Activated T-helper 1 cell treated with anti-CD3 and anti-CD28 coated beads, Interleukin-12 subunit alpha, Interleukin-12 subunit beta, Interleukin-2, Interleukin-4 antibody, amounts not matched to agents 30 ng/mL and 10 ng/mL and 1 ng/mL, durations not matched to agents 14 hours and 24 hours and 36 hours (primary cell): Measurements from ENCODE around the gene PCP4. TPM values are rescaled to one million over a fixed set of nuclear protein-coding genes. Genes with fewer than 3 reads are reported as not detected.

Experiments
- DNase-seq: peaks from one replicate; pipeline ENCODE4 v3.0.0; 2021; ENCODE audit warnings: low spot score
- H3K27ac Mint-ChIP-seq: one replicate; pipeline ENCODE4 v1.8.0; 2021; ENCODE audit warnings: mild to moderate bottlenecking, mixed read lengths
- H3K27me3 Mint-ChIP-seq: one replicate; pipeline ENCODE4 v1.8.0; 2022; ENCODE audit warnings: mild to moderate bottlenecking, moderate library complexity, mixed read lengths; ENCODE audit not compliant: insufficient read depth
- H3K36me3 Mint-ChIP-seq: one replicate; pipeline ENCODE4 v1.8.0; 2021; ENCODE audit warnings: low read depth, mixed read lengths
- H3K4me1 Mint-ChIP-seq: one replicate; pipeline ENCODE4 v1.8.0; 2021; ENCODE audit warnings: low read depth, mixed read lengths
- H3K4me3 Mint-ChIP-seq: one replicate; pipeline ENCODE4 v1.8.0; 2021; ENCODE audit warnings: mild to moderate bottlenecking, moderate library complexity, mixed read lengths
- H3K9me3 Mint-ChIP-seq: one replicate; pipeline ENCODE4 v1.8.0; 2021; ENCODE audit warnings: mixed read lengths
- intact Hi-C: fragments of 100-400 bp; cut with micrococcal nuclease; formaldehyde crosslinking; loops from one replicate; pipeline ENCODE4 v1.15.1; 2024
- total RNA-seq: library from RNA; stranded (reverse); gene quantifications from 2 replicates; pipeline ENCODE4 v1.2.3, GENCODE V29; 2022

The PCP4 gene
- total RNA-seq: not detected in 2 replicates

GRCh38 chr21:39867198-39867650, at the start of gene PCP4:
Gene PCP4, plus strand, starts transcription at chr21:39867438. Its CDS starts 64 bp downstream, at chr21:39867502.
- H3K27me3 Mint-ChIP-seq: peaks cover 4% of the 10 kb centered on the region
- peak; percentile 3 for DNase-seq
- no peaks in the 10 kb centered on the region for H3K36me3 Mint-ChIP-seq
- no peak within 1 kb of the TSS for H3K4me3 Mint-ChIP-seq
- no peaks in the 10 kb centered on the region for H3K4me1 Mint-ChIP-seq
- H3K9me3 Mint-ChIP-seq: no peaks in the 10 kb centered on the region
- no peak within 1 kb of the TSS for H3K27ac Mint-ChIP-seq
- intact Hi-C loops: loop anchor here (5.0 kb wide), 1 partner anchor 520 kb away; no protein-coding TSS in a partner anchor

DNA sequence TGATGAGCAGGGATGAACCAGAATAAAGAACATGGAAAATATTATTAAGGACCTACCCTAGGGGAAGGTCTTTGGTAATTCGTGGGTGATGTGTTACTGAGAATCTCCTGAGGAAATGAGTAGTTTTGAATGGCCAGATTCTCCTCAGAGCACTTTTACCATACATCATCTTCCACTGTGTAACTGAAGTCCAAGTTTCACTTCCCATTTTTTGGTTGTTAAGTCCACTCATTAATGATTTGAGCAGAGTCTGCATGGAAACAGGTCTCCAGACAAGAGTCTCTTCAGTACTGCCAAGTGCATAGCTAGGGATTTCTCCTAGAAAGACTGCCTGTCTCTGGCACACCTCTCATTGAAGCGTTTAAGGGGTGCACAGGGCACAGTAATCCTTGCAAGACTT, 48.7 kb upstream of the PCP4 start:
- Mint-ChIP-seq H3K9me3 (no peaks in the 10 kb centered on the region), H3K27ac (no peak overlapping the region), H3K36me3 (no peaks in the 10 kb centered on the region), H3K4me1 (no peaks in the 10 kb centered on the region), H3K4me3 (no peak overlapping the region), H3K27me3 (no peaks in the 10 kb centered on the region)
- no peak for DNase-seq
- intact Hi-C loops: no loop called here

DNA sequence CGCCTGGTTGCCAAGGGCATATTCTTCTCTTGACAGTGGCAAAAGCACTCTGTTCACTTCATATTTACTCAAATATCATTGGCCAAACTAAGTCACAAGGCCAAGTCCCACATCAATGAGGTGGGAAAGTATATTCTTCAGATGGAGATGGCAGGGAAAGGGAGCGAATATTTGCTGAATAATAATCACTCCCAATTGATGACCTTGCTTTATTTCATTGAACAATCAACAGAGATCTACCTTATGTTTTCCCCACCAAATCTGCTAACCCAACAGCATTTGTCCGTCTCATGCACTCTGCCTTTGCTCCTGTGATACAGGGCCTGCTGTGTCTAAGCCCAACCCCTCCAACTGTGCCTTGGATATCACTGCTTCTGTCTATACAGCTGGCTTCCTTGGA, 45.2 kb upstream of the PCP4 start:
- Mint-ChIP-seq H3K9me3 (peaks cover 3% of the 10 kb centered on the region), H3K36me3 (no peaks in the 10 kb centered on the region), H3K27ac (no peak overlapping the region), H3K4me1 (no peaks in the 10 kb centered on the region), H3K4me3 (no peak overlapping the region), H3K27me3 (no peaks in the 10 kb centered on the region)
- intact Hi-C loops: no loop called here
- DNase-seq: no peak

DNA sequence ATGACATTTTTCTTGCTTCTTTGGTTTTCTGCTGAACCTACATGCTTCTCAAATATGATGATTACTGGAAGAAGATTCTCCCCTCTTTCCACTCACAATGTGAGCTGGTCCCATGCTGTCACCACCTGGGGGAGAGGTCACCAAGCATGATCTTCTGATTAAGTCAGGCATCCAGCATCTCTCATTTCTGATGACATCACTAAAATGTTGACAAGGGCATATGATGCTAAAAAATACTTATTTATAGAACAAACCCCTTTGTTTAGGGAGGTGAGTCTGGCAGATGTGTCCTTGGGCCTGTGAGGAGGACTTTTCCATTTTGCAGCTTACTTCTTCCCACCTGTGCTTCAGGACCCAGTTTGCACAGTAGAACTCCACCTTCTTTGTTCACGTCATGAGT, 42.0 kb upstream of the PCP4 start:
- no peaks in the 10 kb centered on the region for H3K4me1 Mint-ChIP-seq
- H3K27me3 Mint-ChIP-seq: no peaks in the 10 kb centered on the region
- DNase-seq: no peak
- H3K4me3 Mint-ChIP-seq: no peak overlapping the region
- peaks cover 3% of the 10 kb centered on the region for H3K9me3 Mint-ChIP-seq
- no peaks in the 10 kb centered on the region for H3K36me3 Mint-ChIP-seq
- intact Hi-C loops: no loop called here
- no peak overlapping the region for H3K27ac Mint-ChIP-seq

- intact Hi-C loops: no loop called here
- H3K9me3 Mint-ChIP-seq: no peaks in the 10 kb centered on the region
Observed at GRCh38 chr21:39834543-39834942, 32.7 kb upstream of the PCP4 start.

DNA sequence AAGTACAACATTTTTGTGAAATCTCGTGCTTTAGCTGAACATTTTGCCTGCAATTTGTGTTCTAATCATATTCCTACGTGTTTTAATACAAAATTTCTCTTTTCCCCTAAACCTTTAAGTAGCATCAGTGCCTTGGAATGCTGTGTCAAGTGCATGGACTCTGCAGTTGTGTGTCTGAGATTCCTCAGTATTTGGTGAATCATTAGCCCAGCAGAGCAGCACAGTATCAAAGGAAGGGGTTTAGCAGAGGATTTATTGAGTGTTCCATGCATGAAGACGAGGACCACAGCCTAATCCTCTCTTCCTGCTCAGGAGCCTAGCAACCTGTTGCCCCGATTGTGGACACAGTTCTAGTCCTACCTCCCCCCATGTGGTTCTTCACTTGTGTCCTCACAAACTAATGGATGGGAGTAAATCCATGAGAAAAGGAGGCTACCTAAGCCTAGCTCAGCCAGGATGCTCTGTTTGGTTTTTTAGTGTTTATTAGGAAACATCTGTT, 29.3 kb upstream of the PCP4 start:
- H3K4me3 Mint-ChIP-seq: no peak overlapping the region
- no peaks in the 10 kb centered on the region for H3K9me3 Mint-ChIP-seq
- intact Hi-C loops: no loop called here
- H3K4me1 Mint-ChIP-seq: no peaks in the 10 kb centered on the region
- DNase-seq: no peak
- H3K36me3 Mint-ChIP-seq: no peaks in the 10 kb centered on the region
- no peak overlapping the region for H3K27ac Mint-ChIP-seq
- no peaks in the 10 kb centered on the region for H3K27me3 Mint-ChIP-seq

More at GRCh38 chr21:39834543-39834942, 32.7 kb upstream of the PCP4 start:
- Mint-ChIP-seq H3K36me3 (no peaks in the 10 kb centered on the region), H3K27ac (no peak overlapping the region), H3K4me3 (no peak overlapping the region), H3K27me3 (no peaks in the 10 kb centered on the region), H3K4me1 (no peaks in the 10 kb centered on the region)
- no peak for DNase-seq

DNA sequence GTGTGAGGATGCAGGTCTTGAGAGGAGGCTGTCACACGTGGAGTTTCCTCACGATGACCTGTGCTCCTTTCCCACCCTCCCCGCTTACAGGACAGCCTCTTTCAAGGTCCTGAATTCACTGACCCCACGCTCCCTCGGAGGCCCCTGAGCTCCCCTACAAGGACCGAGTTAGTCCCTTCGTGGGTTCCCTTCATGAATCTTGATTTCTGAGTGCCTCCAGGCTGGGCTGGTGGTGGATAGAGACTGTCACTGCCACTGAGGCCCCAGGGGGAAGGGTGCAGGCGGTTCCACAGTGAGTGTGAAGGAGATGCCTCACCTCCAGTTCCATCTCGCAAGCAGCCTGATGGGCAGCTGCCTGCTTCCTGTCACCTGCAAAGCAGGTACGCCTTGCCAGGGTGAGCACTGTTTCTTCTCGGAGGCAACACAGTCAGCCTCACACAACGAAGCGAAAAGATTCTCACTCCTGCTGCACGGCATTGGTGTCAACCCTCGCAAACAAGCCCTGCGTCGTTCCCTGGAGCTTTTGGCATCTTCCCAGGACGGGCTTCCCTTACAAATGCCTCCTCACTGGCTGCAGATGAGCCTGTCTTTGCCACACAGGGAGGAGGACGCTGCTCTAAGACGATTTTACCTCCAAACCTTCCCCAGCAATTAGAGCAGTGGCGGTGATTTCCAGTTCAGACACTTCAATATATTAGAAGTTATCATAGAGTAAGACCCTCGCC, 26.7 kb upstream of the PCP4 start:
- Mint-ChIP-seq H3K27ac (no peak overlapping the region), H3K9me3 (no peaks in the 10 kb centered on the region), H3K4me1 (no peaks in the 10 kb centered on the region), H3K27me3 (no peaks in the 10 kb centered on the region), H3K36me3 (no peaks in the 10 kb centered on the region), H3K4me3 (no peak overlapping the region)
- intact Hi-C loops: no loop called here
- DNase-seq: no peak

GRCh38 chr21:39842741-39843459, 24.3 kb upstream of the PCP4 start:
- Mint-ChIP-seq H3K4me1 (no peaks in the 10 kb centered on the region), H3K27ac (no peak overlapping the region), H3K36me3 (no peaks in the 10 kb centered on the region), H3K9me3 (no peaks in the 10 kb centered on the region), H3K27me3 (no peaks in the 10 kb centered on the region), H3K4me3 (no peak overlapping the region)
- intact Hi-C loops: no loop called here
- DNase-seq: no peak

GRCh38 chr21:39843483-39843882, 23.8 kb upstream of the PCP4 start:
- Mint-ChIP-seq H3K36me3 (no peaks in the 10 kb centered on the region), H3K27me3 (no peaks in the 10 kb centered on the region), H3K4me1 (no peaks in the 10 kb centered on the region), H3K4me3 (no peak overlapping the region), H3K27ac (no peak overlapping the region), H3K9me3 (no peaks in the 10 kb centered on the region)
- DNase-seq: no peak
- intact Hi-C loops: no loop called here

GRCh38 chr21:39843916-39844315, 23.3 kb upstream of the PCP4 start:
- intact Hi-C loops: no loop called here
- no peak overlapping the region for H3K4me3 Mint-ChIP-seq
- no peak for DNase-seq
- H3K9me3 Mint-ChIP-seq: no peaks in the 10 kb centered on the region
- H3K4me1 Mint-ChIP-seq: no peaks in the 10 kb centered on the region
- H3K36me3 Mint-ChIP-seq: no peaks in the 10 kb centered on the region
- no peaks in the 10 kb centered on the region for H3K27me3 Mint-ChIP-seq
- no peak overlapping the region for H3K27ac Mint-ChIP-seq

GRCh38 chr21:39845571-39846130, 21.6 kb upstream of the PCP4 start:
- Mint-ChIP-seq H3K4me1 (no peaks in the 10 kb centered on the region), H3K9me3 (no peaks in the 10 kb centered on the region), H3K27ac (no peak overlapping the region), H3K4me3 (no peak overlapping the region), H3K36me3 (no peaks in the 10 kb centered on the region), H3K27me3 (no peaks in the 10 kb centered on the region)
- DNase-seq: no peak
- intact Hi-C loops: no loop called here

- no peak overlapping the region for H3K27ac Mint-ChIP-seq
- H3K4me3 Mint-ChIP-seq: no peak overlapping the region
Observed at GRCh38 chr21:39847877-39848276, 19.4 kb upstream of the PCP4 start.

DNA sequence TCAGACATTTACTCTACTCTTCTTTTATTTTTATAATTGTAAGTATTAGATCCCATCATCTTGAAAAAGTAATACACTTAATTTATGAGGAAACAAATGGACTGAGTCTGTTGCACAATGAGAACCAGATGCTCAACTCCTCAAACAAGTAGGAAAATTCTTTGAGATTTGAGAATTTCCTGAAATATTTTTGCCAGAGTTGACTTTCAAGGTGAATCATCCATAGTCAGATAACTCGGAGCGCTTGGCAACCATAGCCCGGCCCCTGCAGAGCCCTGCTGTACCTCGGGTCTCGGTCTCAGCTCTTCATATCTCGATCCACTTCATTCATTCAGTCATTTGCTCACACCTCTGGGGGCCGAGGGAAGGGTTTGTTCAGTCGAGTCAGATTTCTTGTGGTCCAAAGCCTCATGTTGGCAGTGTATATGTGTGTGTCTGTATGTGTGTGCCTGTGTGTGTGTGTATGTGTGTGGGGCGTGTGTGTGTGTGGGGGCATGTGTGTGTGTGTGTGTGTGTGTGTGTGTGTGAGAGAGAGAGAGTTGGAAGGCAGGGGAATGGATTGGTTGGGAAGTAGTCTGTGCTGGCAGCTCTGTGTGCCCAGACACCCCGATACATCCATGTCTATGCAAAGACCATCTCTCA, 18.1 kb upstream of the PCP4 start:
- intact Hi-C loops: no loop called here

More at GRCh38 chr21:39847877-39848276, 19.4 kb upstream of the PCP4 start:
- H3K9me3 Mint-ChIP-seq: no peaks in the 10 kb centered on the region
- no peaks in the 10 kb centered on the region for H3K36me3 Mint-ChIP-seq
- intact Hi-C loops: no loop called here
- DNase-seq: no peak
- H3K4me1 Mint-ChIP-seq: no peaks in the 10 kb centered on the region
- no peaks in the 10 kb centered on the region for H3K27me3 Mint-ChIP-seq

More for the DNA sequence above, 18.1 kb upstream of the PCP4 start:
- Mint-ChIP-seq H3K27me3 (no peaks in the 10 kb centered on the region), H3K4me3 (no peak overlapping the region), H3K36me3 (no peaks in the 10 kb centered on the region), H3K27ac (no peak overlapping the region), H3K4me1 (no peaks in the 10 kb centered on the region), H3K9me3 (peaks cover 3% of the 10 kb centered on the region)
- DNase-seq: no peak
